Skeletal muscle tissue (tissue), 4 donors: ENCODE measurements around the gene ELAVL3. TPM values are rescaled to one million over a fixed set of nuclear protein-coding genes. Genes with fewer than 3 reads are reported as not detected.

ENCODE experiments used
- H3K27ac ChIP-seq: one replicate; pipeline ENCODE4 v1.7.0; 2013; ENCODE audit warnings: mild to moderate bottlenecking, low read depth, low read length, inconsistent platforms
- H3K27me3 ChIP-seq, 3 donors: one replicate each; pipeline ENCODE4 v1.7.0; 2013; ENCODE audit warnings: low read length in 3 of 3; ENCODE audit not compliant: control insufficient read depth in 3 of 3, insufficient read depth in 3 of 3
- H3K36me3 ChIP-seq, 3 donors: one replicate each; pipeline ENCODE4 v1.7.0; 2013; ENCODE audit warnings: low read length in 3 of 3; ENCODE audit not compliant: control insufficient read depth in 3 of 3, insufficient read depth in 3 of 3
- H3K4me1 ChIP-seq, 3 donors: one replicate each; pipeline ENCODE4 v1.7.0; 2013; ENCODE audit warnings: low read length in 3 of 3, mild to moderate bottlenecking in 3 of 3; ENCODE audit not compliant: control insufficient read depth in 3 of 3, insufficient read depth in 3 of 3
- H3K4me3 ChIP-seq, 3 donors: one replicate each; pipeline ENCODE4 v1.7.0; 2013; ENCODE audit warnings: low read length in 3 of 3
- H3K9ac ChIP-seq, 3 donors: one replicate each; pipeline ENCODE4 v1.7.0; 2013; ENCODE audit warnings: low read length in 3 of 3, mild to moderate bottlenecking in 3 of 3, moderate library complexity in 2 of 3, low read depth in 1 of 3
- H3K9me3 ChIP-seq, 3 donors: one replicate each; pipeline ENCODE4 v1.7.0; 2013; ENCODE audit warnings: low read length in 3 of 3; ENCODE audit not compliant: control insufficient read depth in 3 of 3
- total RNA-seq: library from RNA; depleted of rRNA; stranded (reverse); fragments of >200 nt; gene quantifications from one replicate; pipeline ENCODE4 v1.2.3, GENCODE V29; 2014
- donor health status: Osteomylitis.

The ELAVL3 gene
- total RNA-seq, 1 donor from 2014 or later: not detected

DNA sequence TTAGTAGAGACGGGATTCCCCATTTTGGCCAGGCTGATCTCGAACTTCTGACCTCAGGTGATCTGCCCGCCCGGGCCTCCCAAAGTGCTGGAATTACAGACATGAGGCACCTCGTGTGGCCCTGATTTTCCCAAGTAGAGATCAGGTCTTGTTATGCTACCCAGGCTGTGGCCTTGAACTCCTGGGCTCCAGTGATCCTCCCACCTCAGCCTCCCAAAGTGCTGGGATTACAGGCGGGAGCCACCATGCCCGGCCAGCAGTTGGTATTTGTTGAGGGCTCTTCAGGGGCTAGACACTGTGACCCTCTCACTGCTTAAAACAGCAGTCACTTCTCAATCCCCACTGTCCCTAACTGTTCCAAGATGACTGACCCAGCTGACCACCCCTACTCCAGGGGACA is 8.5 kb upstream of the ELAVL3 start:
- Histone ChIP-seq H3K9ac (no peak overlapping the region), H3K4me1 (no peaks in the 10 kb centered on the region), H3K36me3 (peaks cover 11 to 12% (median 11%) of the 10 kb centered on the region in 3 donors), H3K9me3 (no peaks in the 10 kb centered on the region), H3K27ac (no peak overlapping the region), H3K4me3 (no peak overlapping the region), H3K27me3 (no peaks in the 10 kb centered on the region)

- no peak overlapping the region for H3K9ac ChIP-seq
- H3K27ac ChIP-seq: no peak overlapping the region
- peaks cover 8 to 13% (median 11%) of the 10 kb centered on the region in 3 donors for H3K36me3 ChIP-seq
- H3K9me3 ChIP-seq: no peaks in the 10 kb centered on the region
- peaks cover 18 to 19% (median 19%) of the 10 kb centered on the region in 3 donors for H3K27me3 ChIP-seq
- H3K4me3 ChIP-seq: no peak overlapping the region
- H3K4me1 ChIP-seq: peaks cover 7 to 10% (median 9%) of the 10 kb centered on the region in 3 donors
Observed at GRCh38 chr19:11486661-11487503, 6.0 kb upstream of the ELAVL3 start.

GRCh38 chr19:11485245-11485837 is 4.5 kb upstream of the ELAVL3 start:
- H3K9me3 ChIP-seq: no peaks in the 10 kb centered on the region
- H3K4me3 ChIP-seq: no peak overlapping the region
- H3K27ac ChIP-seq: no peak overlapping the region
- H3K4me1 ChIP-seq: peaks cover 7 to 10% (median 9%) of the 10 kb centered on the region in 3 donors
- no peak overlapping the region for H3K9ac ChIP-seq
- H3K36me3 ChIP-seq: peaks cover 4 to 6% (median 5%) of the 10 kb centered on the region in 3 donors
- H3K27me3 ChIP-seq: peaks cover 28 to 34% (median 30%) of the 10 kb centered on the region in 3 donors

- Histone ChIP-seq H3K27ac (no peak overlapping the region), H3K27me3 (peaks cover 39 to 48% (median 40%) of the 10 kb centered on the region in 3 donors), H3K4me1 (peaks cover 9 to 10% (median 10%) of the 10 kb centered on the region in 3 donors), H3K4me3 (no peak overlapping the region), H3K9me3 (no peaks in the 10 kb centered on the region), H3K36me3 (peaks cover 4 to 6% (median 5%) of the 10 kb centered on the region in 3 donors), H3K9ac (no peak overlapping the region)
Observed at GRCh38 chr19:11483366-11484111, 2.7 kb upstream of the ELAVL3 start.

- Histone ChIP-seq H3K36me3 (peaks cover 4 to 6% (median 5%) of the 10 kb centered on the region in 3 donors), H3K4me3 (peak overlapping the region in 1 of 3 donors; percentile 13), H3K9ac (no peak overlapping the region), H3K27ac (no peak overlapping the region), H3K27me3 (peaks cover 46 to 50% (median 49%) of the 10 kb centered on the region in 3 donors), H3K9me3 (no peaks in the 10 kb centered on the region), H3K4me1 (peaks cover 9 to 10% (median 10%) of the 10 kb centered on the region in 3 donors)
Observed at GRCh38 chr19:11482384-11483050, 1.7 kb upstream of the ELAVL3 start.

DNA sequence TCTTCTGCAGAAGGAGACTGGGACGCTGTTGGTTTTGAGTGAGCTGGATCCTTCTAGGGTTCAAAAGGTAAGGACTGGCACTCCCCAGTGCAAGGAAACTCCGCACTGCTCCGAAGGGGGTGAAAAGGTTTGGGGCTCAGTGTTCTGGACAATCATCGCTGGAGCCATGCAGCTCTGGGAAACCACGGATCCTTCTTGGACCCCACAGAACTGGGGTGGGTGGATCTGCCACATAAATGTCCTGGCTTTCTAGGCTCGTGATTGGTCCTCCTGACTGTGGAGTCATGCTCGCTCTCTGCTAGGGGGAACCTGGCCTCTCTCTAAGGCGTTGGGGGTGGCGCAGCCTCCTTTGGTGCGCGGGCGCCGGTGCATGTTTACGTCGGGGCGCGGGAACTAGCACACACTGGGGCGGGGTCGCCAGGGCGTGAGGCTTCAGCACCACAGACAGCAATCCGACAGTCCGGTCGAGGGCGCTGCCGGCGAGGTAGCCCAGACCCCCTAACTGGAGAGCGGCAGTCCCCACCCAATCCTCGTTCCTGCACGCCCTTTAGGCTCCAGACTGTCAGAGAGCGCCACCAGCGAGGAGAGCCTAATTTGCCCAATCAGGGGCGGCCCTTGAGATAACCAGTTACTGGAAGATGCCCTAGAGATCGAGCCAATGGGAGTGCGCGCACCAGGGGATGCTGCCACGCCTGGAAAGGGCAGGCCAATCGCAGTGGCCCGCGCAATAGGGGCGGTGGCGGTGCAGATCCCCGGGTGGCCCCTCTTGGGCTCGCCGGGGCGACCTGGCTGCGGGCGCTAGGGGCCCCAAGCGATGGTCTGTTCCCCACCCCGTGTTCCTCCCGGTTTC is 913 bp upstream of the ELAVL3 start:
- Histone ChIP-seq H3K4me3 (peak overlapping the region in 1 of 3 donors; percentile 13), H3K9me3 (no peaks in the 10 kb centered on the region), H3K4me1 (peaks cover 9 to 10% (median 10%) of the 10 kb centered on the region in 3 donors), H3K27ac (no peak overlapping the region), H3K27me3 (peaks cover 46 to 50% (median 49%) of the 10 kb centered on the region in 3 donors), H3K9ac (no peak overlapping the region), H3K36me3 (peaks cover 0 to 5% (median 4%) of the 10 kb centered on the region in 3 donors)

DNA sequence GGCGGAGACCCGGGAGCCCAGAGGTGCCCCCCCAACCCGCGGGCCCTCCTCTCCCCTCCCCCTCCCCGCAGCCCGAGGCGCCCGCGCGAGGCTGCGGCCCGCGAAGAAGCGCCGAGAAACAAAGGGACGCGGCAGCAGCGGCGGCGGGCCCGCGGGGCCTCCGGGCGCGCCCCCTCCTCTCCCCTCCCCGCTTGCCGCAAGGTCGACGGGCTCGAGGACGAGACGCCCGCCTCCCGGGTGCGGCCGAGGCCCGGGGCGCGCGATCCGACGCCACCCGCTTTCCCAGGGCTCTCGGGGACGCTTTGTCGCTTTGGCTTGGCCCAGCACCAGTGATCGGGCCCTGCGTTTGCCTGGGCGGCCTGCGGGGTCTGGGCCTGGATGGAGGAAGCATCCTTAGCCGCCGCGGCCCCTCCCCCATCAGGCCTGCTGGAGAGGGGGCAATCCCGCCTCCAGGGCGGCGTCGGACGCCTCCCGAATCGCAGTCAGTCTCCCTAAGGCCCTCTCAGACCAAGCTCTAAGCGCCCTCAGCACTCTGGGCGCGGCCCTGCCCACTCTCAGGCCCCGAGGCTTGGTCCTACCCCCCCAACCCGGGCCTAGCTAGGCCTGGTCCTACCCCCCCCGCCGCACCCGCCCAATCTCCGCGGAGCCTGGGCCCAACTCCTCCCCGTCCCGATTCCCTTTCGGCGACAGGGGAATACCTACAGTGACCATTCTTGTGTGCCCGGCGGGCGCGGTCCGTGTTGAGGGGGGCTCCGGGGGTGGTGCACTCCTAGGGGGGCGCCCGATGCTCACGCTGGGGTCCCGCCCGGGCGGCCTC is 740 bp downstream of the ELAVL3 start:
- H3K27ac ChIP-seq: no peak overlapping the region
- H3K4me3 ChIP-seq: no peak overlapping the region
- H3K9ac ChIP-seq: no peak overlapping the region
- H3K4me1 ChIP-seq: peaks cover 9 to 10% (median 10%) of the 10 kb centered on the region in 3 donors
- no peaks in the 10 kb centered on the region for H3K9me3 ChIP-seq
- peaks cover 46 to 50% (median 49%) of the 10 kb centered on the region in 3 donors for H3K27me3 ChIP-seq
- H3K36me3 ChIP-seq: peaks cover 0 to 5% (median 4%) of the 10 kb centered on the region in 3 donors

DNA sequence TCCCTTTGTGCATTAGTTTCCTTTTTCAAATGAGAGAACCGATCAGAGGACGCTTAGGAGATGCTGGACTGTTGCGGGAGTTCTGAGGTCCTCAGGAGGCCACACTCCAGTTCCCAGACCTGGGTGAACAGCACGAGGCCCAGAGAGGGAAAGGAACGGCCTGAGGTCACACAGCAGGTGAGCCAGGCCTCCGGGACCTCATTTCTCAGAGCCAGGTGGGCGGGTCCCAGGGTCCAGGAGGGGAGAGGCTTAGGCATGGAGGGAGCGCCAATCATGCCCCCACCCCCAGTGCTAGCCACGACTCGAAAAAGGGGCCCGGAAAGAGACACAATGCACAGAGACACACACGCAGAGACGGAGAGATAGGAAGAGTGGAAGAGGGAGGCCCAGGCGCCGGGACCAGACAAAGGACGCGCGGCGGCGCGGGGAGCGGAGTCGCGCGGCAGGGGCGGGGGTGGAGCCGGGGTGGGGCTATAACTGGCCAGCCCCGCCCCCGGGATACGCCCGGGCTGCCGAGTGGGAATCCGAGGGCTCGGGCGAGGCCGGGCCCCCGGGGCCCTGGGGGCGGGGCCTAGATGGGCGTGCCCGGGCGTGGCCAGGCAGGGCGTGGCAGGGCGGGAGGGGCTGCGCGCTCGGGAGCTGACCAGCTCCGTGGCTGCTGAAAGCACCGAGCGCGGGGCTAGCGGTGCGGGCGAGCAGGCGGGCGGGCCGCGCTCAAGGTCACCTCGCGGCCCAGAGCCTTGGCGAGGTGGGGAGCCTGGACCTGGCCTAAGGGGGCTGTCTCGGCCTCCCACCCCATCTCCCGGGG is 1.6 kb downstream of the ELAVL3 start:
- Histone ChIP-seq H3K9ac (no peak overlapping the region), H3K9me3 (no peaks in the 10 kb centered on the region), H3K27me3 (peaks cover 46 to 50% (median 48%) of the 10 kb centered on the region in 3 donors), H3K4me3 (no peak overlapping the region), H3K36me3 (peaks cover 0 to 4% (median 4%) of the 10 kb centered on the region in 3 donors), H3K27ac (no peak overlapping the region), H3K4me1 (peaks cover 9 to 10% (median 10%) of the 10 kb centered on the region in 3 donors)
